GM06990 (cell line): ENCODE data around the gene NTM.

Source experiments
- DNase-seq: peaks from one replicate; pipeline ENCODE4 v3.0.0-alpha.2; 2011; ENCODE audit not compliant: insufficient read length; ENCODE audit errors: extremely low read depth
- H3K27me3 ChIP-seq: replicated peaks from 2 replicates; pipeline ENCODE4 v1.6.0; 2011; ENCODE audit warnings: low read length; ENCODE audit not compliant: control insufficient read depth, insufficient read depth
- H3K36me3 ChIP-seq: 2 replicates; pipeline ENCODE4 v1.5.1; 2011; ENCODE audit warnings: low read length; ENCODE audit not compliant: control insufficient read depth, insufficient read depth
- H3K4me3 ChIP-seq: replicated peaks from 2 replicates; pipeline ENCODE4 v1.5.1; 2011; ENCODE audit warnings: low read depth, mild to moderate bottlenecking, control low read depth, low read length
- TF ChIP-seq, protein P1 (sequence below): IDR thresholded peaks from 2 replicates; pipeline ENCODE4 v1.5.1; 2011; ENCODE audit warnings: low read length, control low read depth, mild to moderate bottlenecking, inconsistent platforms; ENCODE audit not compliant: insufficient read depth, poor library complexity, severe bottlenecking

NTM gene

GRCh38 chr11:131609337-131609736 is 238.9 kb downstream of the NTM start:
- TF ChIP-seq, protein P1, sequence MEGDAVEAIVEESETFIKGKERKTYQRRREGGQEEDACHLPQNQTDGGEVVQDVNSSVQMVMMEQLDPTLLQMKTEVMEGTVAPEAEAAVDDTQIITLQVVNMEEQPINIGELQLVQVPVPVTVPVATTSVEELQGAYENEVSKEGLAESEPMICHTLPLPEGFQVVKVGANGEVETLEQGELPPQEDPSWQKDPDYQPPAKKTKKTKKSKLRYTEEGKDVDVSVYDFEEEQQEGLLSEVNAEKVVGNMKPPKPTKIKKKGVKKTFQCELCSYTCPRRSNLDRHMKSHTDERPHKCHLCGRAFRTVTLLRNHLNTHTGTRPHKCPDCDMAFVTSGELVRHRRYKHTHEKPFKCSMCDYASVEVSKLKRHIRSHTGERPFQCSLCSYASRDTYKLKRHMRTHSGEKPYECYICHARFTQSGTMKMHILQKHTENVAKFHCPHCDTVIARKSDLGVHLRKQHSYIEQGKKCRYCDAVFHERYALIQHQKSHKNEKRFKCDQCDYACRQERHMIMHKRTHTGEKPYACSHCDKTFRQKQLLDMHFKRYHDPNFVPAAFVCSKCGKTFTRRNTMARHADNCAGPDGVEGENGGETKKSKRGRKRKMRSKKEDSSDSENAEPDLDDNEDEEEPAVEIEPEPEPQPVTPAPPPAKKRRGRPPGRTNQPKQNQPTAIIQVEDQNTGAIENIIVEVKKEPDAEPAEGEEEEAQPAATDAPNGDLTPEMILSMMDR: no peak
- H3K27me3 ChIP-seq: no peaks in the 10 kb centered on the region; the same call in none of the 2 replicates

DNA sequence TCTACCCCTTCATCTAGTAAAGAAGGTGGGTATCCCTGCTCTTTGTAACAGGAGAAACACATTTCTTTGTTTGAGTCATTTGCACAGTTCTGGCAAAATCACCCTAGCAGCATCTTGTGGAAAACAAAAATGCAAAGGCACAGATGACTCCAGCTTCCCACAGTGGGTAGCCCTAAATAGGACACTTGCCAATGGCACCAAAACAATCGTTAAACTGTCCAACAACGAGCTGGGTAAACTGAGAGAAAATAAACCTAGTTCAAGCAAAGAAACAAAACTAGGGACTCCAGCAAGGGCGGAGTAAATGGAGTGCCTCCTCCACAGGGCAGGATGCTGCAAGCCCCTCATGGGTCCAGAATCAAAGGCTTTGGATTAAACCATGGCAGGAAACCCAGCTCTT is 239.5 kb downstream of the NTM start:
- no peak for DNase-seq
- TF ChIP-seq, protein P1: no peak
- Histone ChIP-seq H3K27me3 (peaks cover under 1% of the 10 kb centered on the region), H3K36me3 (no peaks in the 10 kb centered on the region), H3K4me3 (no peak overlapping the region)

More at GRCh38 chr11:131609337-131609736, 238.9 kb downstream of the NTM start:
- DNase-seq: no peak
- H3K36me3 ChIP-seq: no peaks in the 10 kb centered on the region
- no peak overlapping the region for H3K4me3 ChIP-seq

GRCh38 chr11:131611322-131611721 is 240.9 kb downstream of the NTM start:
- peaks cover 1% of the 10 kb centered on the region for H3K27me3 ChIP-seq
- DNase-seq: no peak
- H3K36me3 ChIP-seq: no peaks in the 10 kb centered on the region
- H3K4me3 ChIP-seq: no peak overlapping the region
- TF ChIP-seq, protein P1: no peak

DNA sequence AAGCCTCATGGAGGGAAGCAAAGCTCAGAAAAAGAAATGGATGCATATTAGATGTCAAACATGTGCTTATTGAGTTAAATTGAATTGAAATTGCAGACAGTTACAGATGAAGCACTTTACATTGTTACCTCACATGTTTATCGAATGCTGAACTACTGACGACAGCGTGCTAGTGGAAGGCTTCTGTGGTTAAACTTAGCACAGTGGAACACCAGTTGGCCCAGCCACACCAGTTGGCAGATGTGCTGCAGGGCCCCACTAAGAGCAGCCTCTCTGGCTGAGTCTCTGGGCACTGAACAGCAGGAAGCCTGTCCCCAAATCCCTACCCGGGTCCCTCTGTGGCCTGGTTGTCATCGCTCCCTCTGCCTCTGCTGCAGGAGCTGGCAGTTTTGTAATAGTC is 242.1 kb downstream of the NTM start:
- H3K27me3 ChIP-seq: peaks cover 1% of the 10 kb centered on the region
- no peak for DNase-seq
- TF ChIP-seq, protein P1: no peak
- H3K36me3 ChIP-seq: no peaks in the 10 kb centered on the region
- H3K4me3 ChIP-seq: no peak overlapping the region

DNA sequence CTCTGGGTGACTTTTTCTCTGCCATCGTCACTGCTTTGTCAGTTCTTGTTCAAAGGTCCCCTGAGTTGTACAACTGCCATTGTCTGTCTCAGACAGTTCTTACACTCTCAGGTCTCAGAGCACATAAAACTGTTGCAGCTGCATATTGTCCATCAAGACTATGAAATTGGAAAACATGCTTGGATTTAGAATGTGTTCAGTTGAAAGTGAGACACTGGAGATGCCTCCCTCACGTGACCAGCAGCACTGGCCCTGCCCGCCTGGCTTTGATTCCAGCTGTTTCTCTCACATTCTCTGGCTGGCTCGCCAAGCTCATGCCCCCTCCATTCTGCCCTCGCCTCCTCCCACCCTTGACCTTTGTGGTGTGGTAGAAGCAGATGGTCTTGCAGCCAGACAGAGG is 244.2 kb downstream of the NTM start:
- no peaks in the 10 kb centered on the region for H3K36me3 ChIP-seq
- no peak for DNase-seq
- peaks cover 1% of the 10 kb centered on the region for H3K27me3 ChIP-seq
- H3K4me3 ChIP-seq: no peak overlapping the region
- TF ChIP-seq, protein P1: no peak

- H3K36me3 ChIP-seq: no peaks in the 10 kb centered on the region
- TF ChIP-seq, protein P1: no peak
- no peak for DNase-seq
- H3K27me3 ChIP-seq: peaks cover 1% of the 10 kb centered on the region
- H3K4me3 ChIP-seq: no peak overlapping the region
Observed at GRCh38 chr11:131615611-131616010, 245.2 kb downstream of the NTM start.
